HCT116 (cell line): Measurements from ENCODE around the gene KDSR. TPM values are rescaled to one million over a fixed set of nuclear protein-coding genes. Genes with fewer than 3 reads are reported as not detected.

Experiments used
- ATAC-seq: fragments of 200-7000 bp; cut with Tn5 transposase; 2 replicates; pipeline ENCODE4 v1.9.1; 2020; ENCODE audit warnings: mild to moderate bottlenecking, moderate library complexity
- Bru-seq: library from RNA; stranded (reverse); fragments of 400-500 nt; gene quantifications from one replicate; lab custom pipeline; 2021; lab: Mats Ljungman, UMichigan
- BruChase-seq, 2 experiments: library from RNA; stranded (reverse); fragments of 400-500 nt; gene quantifications; one replicate each; lab custom pipeline; 2021; lab: Mats Ljungman, UMichigan
- BruUV-seq: library from RNA; stranded (reverse); fragments of 400-500 nt; replicated peaks from 2 replicates; lab custom pipeline; 2021; lab: Mats Ljungman, UMichigan
- CTCF ChIA-PET: fragments of 300-600 bp; sonication (Branson Sonifier 250); formaldehyde crosslinking; loops from one replicate; lab custom pipeline; 2021; ENCODE audit warnings: antibody characterized with exemption; lab: Charles Lee
- POLR2A ChIA-PET: fragments of 300-600, 350-600 bp; sonication (Branson Sonifier 250); formaldehyde crosslinking; loops from one replicate; lab custom pipeline; 2021; ENCODE audit warnings: antibody characterized with exemption; lab: Charles Lee
- RAD21 ChIA-PET, 2 experiments: fragments of 300-600 bp; sonication (Branson Sonifier 250); formaldehyde crosslinking; loops; one replicate each; lab custom pipeline; 2023; ENCODE audit warnings: low total read pairs in 2 of 2; ENCODE audit not compliant: uncharacterized antibody in 2 of 2, unreplicated experiment in 2 of 2, low non-redundant PET in 1 of 2; lab: Charles Lee
- DNase-seq: peaks from one replicate; pipeline ENCODE4 v3.0.0-alpha.2; 2010; ENCODE audit warnings: low read depth, low spot score
- H2AFZ ChIP-seq: fragments of 200-600 bp; shearing (Covaris generic), sonication (generic); 2 replicates; pipeline ENCODE4 v1.6.1; 2017; ENCODE audit warnings: low read depth, mixed run types, mixed read lengths, antibody characterized with exemption, low read length; ENCODE audit not compliant: poor library complexity, severe bottlenecking
- H3K27ac ChIP-seq: 2 replicates; pipeline ENCODE4 v1.5.1; 2012; ENCODE audit warnings: low read depth, low read length
- H3K27me3 ChIP-seq: fragments of 200-600 bp; sonication (generic); 2 replicates; pipeline ENCODE4 v1.6.1; 2016; ENCODE audit warnings: mixed run types, low read length, mixed read lengths; ENCODE audit not compliant: insufficient read depth
- H3K36me3 ChIP-seq, 2 experiments: fragments of 200-500 bp in 1 of 2; fragments of 200-600 bp in 1 of 2; sonication (Bioruptor generic) in 1 of 2; sonication (generic) in 1 of 2; 2 replicates each; pipeline versions ENCODE4 v1.5.1 to v1.6.1; 2014 to 2016; ENCODE audit warnings: low read length in 2 of 2, inconsistent platforms in 1 of 2, mixed read lengths in 1 of 2, mixed run types in 1 of 2; ENCODE audit not compliant: insufficient read depth in 2 of 2, control insufficient read depth in 1 of 2
- H3K4me1 ChIP-seq, 2 experiments: fragments of 200-600 bp in 1 of 2; sonication (generic) in 1 of 2; 2 replicates each; pipeline versions ENCODE4 v1.5.1 to v1.6.1; 2012 to 2017; ENCODE audit warnings: low read length in 2 of 2, inconsistent platforms in 1 of 2, mild to moderate bottlenecking in 1 of 2, mixed read lengths in 1 of 2, mixed run types in 1 of 2, moderate library complexity in 1 of 2; ENCODE audit not compliant: insufficient read depth in 2 of 2, control insufficient read depth in 1 of 2
- H3K4me2 ChIP-seq: fragments of 200-600 bp; sonication (generic); 2 replicates; pipeline ENCODE4 v1.6.1; 2017; ENCODE audit warnings: mixed run types, low read length, mixed read lengths
- H3K4me3 ChIP-seq, 2 experiments: fragments of 200-600 bp in 1 of 2; sonication (generic) in 1 of 2; replicated peaks in 1 of 2; 2 replicates each; pipeline ENCODE4 v1.5.1; 2011 to 2016; ENCODE audit warnings: low read length in 2 of 2, control low read depth in 1 of 2, low read depth in 1 of 2, mild to moderate bottlenecking in 1 of 2, mixed read lengths in 1 of 2, mixed run types in 1 of 2
- H3K79me2 ChIP-seq: fragments of 200-600 bp; sonication (generic); 2 replicates; pipeline ENCODE4 v1.6.1; 2017; ENCODE audit warnings: mild to moderate bottlenecking, mixed run types, low read length, moderate library complexity, mixed read lengths; ENCODE audit not compliant: insufficient read depth
- H3K9ac ChIP-seq: fragments of 200-600 bp; sonication (generic); 2 replicates; pipeline ENCODE4 v1.6.1; 2016; ENCODE audit warnings: low read length, mixed read lengths
- H3K9me2 ChIP-seq: fragments of 200-600 bp; sonication (generic), shearing (Covaris generic); 2 replicates; pipeline ENCODE4 v1.6.1; 2017; ENCODE audit warnings: mixed run types, mild to moderate bottlenecking, moderate library complexity; ENCODE audit not compliant: insufficient read depth
- H3K9me3 ChIP-seq, 2 experiments: fragments of 200-500 bp in 1 of 2; fragments of 200-600 bp in 1 of 2; sonication (Bioruptor generic) in 1 of 2; sonication (generic) in 1 of 2; 2 replicates each; pipeline ENCODE4 v1.6.1; 2014 to 2017; ENCODE audit warnings: low read length in 2 of 2, mixed read lengths in 2 of 2, inconsistent platforms in 1 of 2, low read depth in 1 of 2, mild to moderate bottlenecking in 1 of 2, mixed run types in 1 of 2, moderate library complexity in 1 of 2; ENCODE audit not compliant: control insufficient read depth in 1 of 2, insufficient read depth in 1 of 2
- H4K20me1 ChIP-seq: fragments of 200-600 bp; sonication (generic), shearing (Covaris generic); 2 replicates; pipeline ENCODE4 v1.6.1; 2017; ENCODE audit warnings: mixed run types, mild to moderate bottlenecking, moderate library complexity; ENCODE audit not compliant: insufficient read depth
- ATF3 ChIP-seq: IDR thresholded peaks from 2 replicates; pipeline ENCODE4 v1.6.1; 2012
- CBX3 ChIP-seq: IDR thresholded peaks from 2 replicates; pipeline ENCODE4 v1.6.1; 2012; ENCODE audit warnings: low read depth
- CEBPB ChIP-seq: IDR thresholded peaks from 2 replicates; pipeline ENCODE4 v1.6.1; 2012; ENCODE audit warnings: low read depth
- ELF1 ChIP-seq: IDR thresholded peaks from 2 replicates; pipeline ENCODE4 v1.6.1; 2012; ENCODE audit warnings: low read depth, borderline replicate concordance
- JUND ChIP-seq: IDR thresholded peaks from 2 replicates; pipeline ENCODE4 v1.6.1; 2012
- MAX ChIP-seq: IDR thresholded peaks from 2 replicates; pipeline ENCODE4 v1.6.1; 2012
- POLR2AphosphoS5 ChIP-seq: IDR thresholded peaks from 2 replicates; pipeline ENCODE4 v1.6.1; 2011; ENCODE audit warnings: mild to moderate bottlenecking, low read depth, low read length, moderate library complexity
- REST ChIP-seq: IDR thresholded peaks from 2 replicates; pipeline ENCODE4 v1.6.1; 2012; ENCODE audit warnings: low read depth
- SIN3A ChIP-seq: IDR thresholded peaks from 2 replicates; pipeline ENCODE4 v1.6.1; 2012; ENCODE audit warnings: low read depth
- SP1 ChIP-seq: IDR thresholded peaks from 2 replicates; pipeline ENCODE4 v1.6.1; 2012; ENCODE audit warnings: low read depth
- SRF ChIP-seq: IDR thresholded peaks from 2 replicates; pipeline ENCODE4 v1.6.1; 2012; ENCODE audit warnings: low read depth
- YY1 ChIP-seq: IDR thresholded peaks from 2 replicates; pipeline ENCODE4 v1.6.1; 2011; ENCODE audit warnings: low read length, low read depth, moderate library complexity, mild to moderate bottlenecking; ENCODE audit not compliant: insufficient replicate concordance; ENCODE audit errors: extremely low read depth
- ZBTB33 ChIP-seq: IDR thresholded peaks from 2 replicates; pipeline ENCODE4 v1.6.1; 2011; ENCODE audit warnings: mild to moderate bottlenecking, low read length, moderate library complexity; ENCODE audit not compliant: insufficient replicate concordance; ENCODE audit errors: extremely low read depth
- ZFX ChIP-seq: fragments of 450-650 bp; IDR thresholded peaks from 2 replicates; pipeline ENCODE4 v1.6.1; 2017
- ZNF274 ChIP-seq: fragments of 200-500 bp; sonication (Bioruptor generic); IDR thresholded peaks from 2 replicates; pipeline ENCODE4 v1.6.1; 2014; ENCODE audit warnings: mild to moderate bottlenecking, low read depth, low read length, inconsistent platforms
- intact Hi-C: fragments of 100-400 bp; cut with micrococcal nuclease; formaldehyde crosslinking; loops from 2 replicates; pipeline ENCODE4 v1.10.0; 2022
- long read RNA-seq: library from polyadenylated mRNA; unstranded; transcript quantifications from one replicate; pipeline ENCODE4 v2.0.0, GENCODE V29; 2021; ENCODE audit not compliant: unreplicated experiment
- polyA plus RNA-seq: library from polyadenylated mRNA; unstranded; fragments of >200 nt; gene quantifications from 2 replicates; pipeline ENCODE4 v1.2.1, GENCODE V29; 2012; ENCODE audit warnings: missing spikeins
- total RNA-seq: library from RNA; stranded (reverse); gene quantifications from one replicate; pipeline ENCODE4 v1.2.1, GENCODE V29; 2021; ENCODE audit not compliant: unreplicated experiment

Gene KDSR
- total RNA-seq (68.6 TPM), Bru-seq, nascent RNA (percentile 85 among the genes with signal in this experiment), BruChase-seq, experiment 1, labeled RNA remaining after a 6-hour chase (percentile 90 among the genes with signal in this experiment), BruChase-seq, experiment 2, labeled RNA remaining after a 2-hour chase (percentile 83 among the genes with signal in this experiment)
- 34.1 and 43.0 TPM in 2 replicates for polyA plus RNA-seq
- long read RNA-seq, full-length matches to known transcripts = 97 of 151 reads
- long read RNA-seq, partial matches to known transcripts = 4 of 151 reads
- long read RNA-seq, other reads (novel, unspliced or antisense) = 50 of 151 reads

GRCh38 chr18:63367053-63367953 is at the start of gene KDSR:
TSS of gene KDSR (minus strand) at chr18:63367206. CDS start at chr18:63367118, 88 bp downstream.
- CTCF ChIA-PET = interaction anchor here (0.8 to 1.2 kb wide), 2 partner anchors 26 to 72 kb away, joined by 3 to 4 read pairs; no protein-coding TSS in a partner anchor
- H2AFZ ChIP-seq = peak within 1 kb of the TSS; percentile 87
- TF ChIP-seq ATF3 (no peak), REST (no peak), SRF (peak; percentile 99), SIN3A (peak; percentile 57; the same call in 1 of the 2 replicates), ZBTB33 (peak; percentile 9), POLR2AphosphoS5 (peak; percentile 96), MAX (peak; percentile 75; the same call in 1 of the 2 replicates), CBX3 (0 out of 2 replicates have a peak, but pooled peaks have one; percentile 34), SP1 (peak; percentile 99), CEBPB (no peak), ZNF274 (no peak), ELF1 (no peak; the same call in 1 of the 2 replicates), YY1 (peak; percentile 83), JUND (peak; percentile 94), ZFX (peak; percentile 88)

More at GRCh38 chr18:63367053-63367953, at the start of gene KDSR:
- DNase-seq (peak; percentile 94), ATAC-seq (peak; percentile 88)
- POLR2A ChIA-PET = interaction anchor here (1.2 kb wide), 1 partner anchor 14 kb away, joined by 3 read pairs; no protein-coding TSS in a partner anchor
- Histone ChIP-seq H3K9me3 (peaks cover 6 to 8% of the 10 kb centered on the region in 2 experiments; a peak in 1 of 4 replicates), H3K9ac (peak within 1 kb of the TSS; percentile 95), H3K4me2 (peak within 1 kb of the TSS; percentile 94), H3K4me1 (peaks cover 7 to 14% of the 10 kb centered on the region in 2 experiments; a peak in 3 of 4 replicates), H3K27me3 (no peaks in the 10 kb centered on the region), H3K79me2 (peaks cover 40% of the 10 kb centered on the region), H3K36me3 (peaks cover 0 to 2% of the 10 kb centered on the region in 2 experiments; a peak in 1 of 4 replicates), H3K9me2 (no peaks in the 10 kb centered on the region), H3K27ac (peak within 1 kb of the TSS; percentile 87), H3K4me3 (peak within 1 kb of the TSS; percentile 84 to 85), H4K20me1 (peaks cover 10% of the 10 kb centered on the region; the same call in 1 of the 2 replicates)
- no TSS peak for BruUV-seq
- intact Hi-C loops = loop anchor here (1.0 to 10.0 kb wide), 2 partner anchors 55 to 1183 kb away; partner anchors contain the start of genes PIGN, RELCH and VPS4B
- RAD21 ChIA-PET = no interaction called here
